K562 (cell line): ENCODE results near the gene DNASE2. TPM values are rescaled to one million over a fixed set of nuclear protein-coding genes. Genes with fewer than 3 reads are reported as not detected.
A peak's percentile ranks its signal among the peaks of the same experiment; 100 is the strongest.

Source experiments
- ARHGAP35 ChIP-seq: fragments of 450-650 bp; IDR thresholded peaks from 2 replicates; pipeline ENCODE4 v1.6.1; 2018; ENCODE audit not compliant: partially characterized antibody
- ARNT ChIP-seq, 2 experiments: fragments of 450-650 bp; IDR thresholded peaks; 2 replicates each; pipeline ENCODE4 v1.6.1; 2016; ENCODE audit warnings: mild to moderate bottlenecking in 1 of 2
- ATF3 ChIP-seq, 2 experiments: fragments of 450-650 bp in 1 of 2; sonication (generic) in 1 of 2; formaldehyde crosslinking in 1 of 2; IDR thresholded peaks in 1 of 2; conservative IDR thresholded peaks in 1 of 2; 2 replicates each; pipeline versions ENCODE4 v1.6.1 to v1.8.1; 2016 to 2023; ENCODE audit warnings: mild to moderate bottlenecking in 2 of 2, moderate library complexity in 2 of 2, inconsistent platforms in 1 of 2, missing genetic modification reagents in 1 of 2
- BRD4 ChIP-seq: fragments of 200-600 bp; sonication (generic); IDR thresholded peaks from 2 replicates; pipeline ENCODE4 v1.6.1; 2017; ENCODE audit warnings: inconsistent platforms
- DDX20 ChIP-seq: fragments of 450-650 bp; IDR thresholded peaks from 2 replicates; pipeline ENCODE4 v1.6.1; 2016; ENCODE audit warnings: missing genetic modification characterization, low read depth, mild to moderate bottlenecking, missing compliant biosample characterization, moderate library complexity
- EGR1 ChIP-seq: fragments of 450-650 bp; conservative IDR thresholded peaks from 2 replicates; pipeline ENCODE4 v1.6.1; 2017; ENCODE audit warnings: mild to moderate bottlenecking
- GTF2A2 ChIP-seq: IDR thresholded peaks from 2 replicates; pipeline ENCODE4 v1.6.1; 2016; ENCODE audit warnings: mild to moderate bottlenecking, missing genetic modification characterization, missing compliant biosample characterization
- HDAC8 ChIP-seq: fragments of 450-650 bp; IDR thresholded peaks from 2 replicates; pipeline ENCODE4 v1.6.1; 2016; ENCODE audit warnings: mild to moderate bottlenecking, missing genetic modification characterization, moderate library complexity, missing compliant biosample characterization
- HOXB6 ChIP-seq: fragments of 250-450 bp; sonication (Bioruptor Pico); IDR thresholded peaks from 2 replicates; pipeline ENCODE4 v1.5.1; 2022; ENCODE audit warnings: mild to moderate bottlenecking, borderline replicate concordance
- IRF1 ChIP-seq: sonication (generic); formaldehyde crosslinking; IDR thresholded peaks from 2 replicates; pipeline ENCODE4 v1.8.0; 2022; ENCODE audit warnings: missing genetic modification reagents, mild to moderate bottlenecking, borderline replicate concordance
- KLF16 ChIP-seq: IDR thresholded peaks from 2 replicates; pipeline ENCODE4 v1.6.1; 2016; ENCODE audit warnings: antibody characterized with exemption
- MCM7 ChIP-seq, 2 experiments: fragments of 450-650 bp; IDR thresholded peaks; 2 replicates each; pipeline ENCODE4 v1.6.1; 2016 to 2018
- MITF ChIP-seq: IDR thresholded peaks from 2 replicates; pipeline ENCODE4 v1.6.1; 2014; ENCODE audit warnings: antibody characterized with exemption
- MNT ChIP-seq, 2 experiments: fragments of 450-650 bp; conservative IDR thresholded peaks; 2 replicates each; pipeline ENCODE4 v1.6.1; 2017; ENCODE audit warnings: mild to moderate bottlenecking in 2 of 2, moderate library complexity in 2 of 2
- MYC ChIP-seq, 2 experiments: fragments of 250-450 bp in 1 of 2; sonication (Bioruptor Pico) in 1 of 2; IDR thresholded peaks; 2 replicates each; pipeline versions ENCODE4 v1.5.1 to v1.6.1; 2012 to 2021; ENCODE audit warnings: low read depth in 2 of 2, borderline replicate concordance in 1 of 2, improper control_type of control experiment in 1 of 2, low read length in 1 of 2, mild to moderate bottlenecking in 1 of 2, moderate library complexity in 1 of 2
- NFIX ChIP-seq: fragments of 250-450 bp; sonication (Bioruptor Pico); IDR thresholded peaks from 2 replicates; pipeline ENCODE4 v1.4.0; 2020; ENCODE audit warnings: low read depth, mild to moderate bottlenecking, moderate library complexity
- NR2C1 ChIP-seq, 2 experiments: fragments of 450-650 bp; IDR thresholded peaks; 2 replicates each; pipeline ENCODE4 v1.6.1; 2017; ENCODE audit warnings: mild to moderate bottlenecking in 2 of 2, antibody characterized with exemption in 1 of 2, inconsistent platforms in 1 of 2, missing compliant biosample characterization in 1 of 2, missing genetic modification characterization in 1 of 2
- RBFOX2 ChIP-seq: fragments of 200-400 bp; formaldehyde crosslinking; IDR thresholded peaks from 2 replicates; pipeline ENCODE4 v1.6.1; 2017; ENCODE audit warnings: low read depth, mild to moderate bottlenecking, low read length, moderate library complexity
- RHOXF2B ChIP-seq: fragments of 250-450 bp; sonication (Bioruptor Pico); conservative IDR thresholded peaks from 2 replicates; pipeline ENCODE4 v1.5.1; 2021
- YY1 ChIP-seq, 3 experiments: IDR thresholded peaks; 2 replicates each; pipeline ENCODE4 v1.6.1; 2011; ENCODE audit warnings: low read length in 2 of 3, mild to moderate bottlenecking in 2 of 3, moderate library complexity in 2 of 3, borderline replicate concordance in 1 of 3, control low read depth in 1 of 3, low read depth in 1 of 3; ENCODE audit not compliant: insufficient read depth in 3 of 3, insufficient replicate concordance in 2 of 3, control insufficient read depth in 1 of 3, insufficient read length in 1 of 3; ENCODE audit errors: extremely low read depth in 1 of 3
- ZKSCAN8 ChIP-seq: fragments of 200-800 bp; sonication (Bioruptor generic); IDR thresholded peaks from 2 replicates; pipeline ENCODE4 v1.6.1; 2016; ENCODE audit warnings: missing genetic modification characterization, missing compliant biosample characterization
- ZNF324 ChIP-seq: fragments of 250-450 bp; sonication (Bioruptor Pico); IDR thresholded peaks from 2 replicates; pipeline ENCODE4 v1.4.0; 2020; ENCODE audit warnings: mild to moderate bottlenecking
- ZNF384 ChIP-seq: IDR thresholded peaks from 2 replicates; pipeline ENCODE4 v1.6.1; 2012; ENCODE audit warnings: low read depth, low read length, improper control_type of control experiment
- ZNF584 ChIP-seq: fragments of 200-800 bp; sonication (Bioruptor generic); IDR thresholded peaks from 2 replicates; pipeline ENCODE4 v1.6.1; 2016; ENCODE audit warnings: low read depth, mild to moderate bottlenecking, missing genetic modification characterization, missing compliant biosample characterization
- polyA plus RNA-seq, 8 experiments: library from polyadenylated mRNA; depleted of rRNA in 4 of 8; stranded (reverse) in 5 of 8; unstranded in 3 of 8; fragments of >200 nt; fragmentation: Nextera tagmentation in 2 of 8; fragmentation: Illumina TruSeq in 1 of 8; extraction: Ambion mirVana in 2 of 8; extraction: Trizol in 1 of 8; gene quantifications; 2 replicates each; pipeline versions ENCODE4 v1.2.1 to v1.2.3, GENCODE V29; 2011 to 2014; ENCODE audit warnings: inconsistent platforms in 1 of 8, missing spikeins in 1 of 8
- total RNA-seq, 7 experiments: library from RNA; depleted of rRNA in 6 of 7; stranded (reverse); fragments of >200 nt in 6 of 7; fragmentation: Illumina TruSeq in 2 of 7; extraction: Trizol in 2 of 7; gene quantifications; 2 replicates each; pipeline versions ENCODE4 v1.2.1 to v1.2.3, GENCODE V29; 2011 to 2021; ENCODE audit warnings: low replicate concordance in 1 of 7

The DNASE2 gene
- total and polyA plus RNA-seq, 9 of the 15 experiments (the other 6 are each of a cell fraction or from before 2014, with no cell fraction given), result 4.4 to 27.0 (median 20.2) TPM

- TF ChIP-seq MYC (IDR thresholded peaks at IDR 0.05; ENCODE audit: low read depth, low read length) (no peak), MYC (CRISPR knock-in tag; IDR thresholded peaks at IDR 0.05; ENCODE audit: borderline replicate concordance, low read depth) (peak; percentile 41; the same call in 1 of the 2 replicates), ZNF324 (no peak), ZNF384 (no peak), NFIX (CRISPR knock-in tag) (no peak), ZNF584 (CRISPR knock-in tag) (no peak), IRF1 (no peak), ARNT (IDR thresholded peaks at IDR 0.05) (no peak), NR2C1 (IDR thresholded peaks at IDR 0.05) (no peak), NR2C1 (tag; IDR thresholded peaks at IDR 0.05) (no peak), ZKSCAN8 (no peak), HDAC8 (no peak), ATF3 (IDR thresholded peaks at IDR 0.05) (no peak), ATF3 (CRISPR knock-in tag; conservative IDR thresholded peaks at IDR 0.05) (no peak), EGR1 (no peak), RBFOX2 (peak; percentile 46; the same call in 1 of the 2 replicates), BRD4 (no peak), DDX20 (tag) (no peak), GTF2A2 (tag) (no peak), MITF (no peak), KLF16 (no peak), RHOXF2B (CRISPR knock-in tag) (no peak), ARHGAP35 (no peak), YY1 (IDR thresholded peaks at IDR 0.05; ENCODE audit: borderline replicate concordance in 1 of 3, control insufficient read depth in 1 of 3, extremely low read depth in 1 of 3, insufficient read depth in 3 of 3, insufficient read length in 1 of 3, insufficient replicate concordance in 2 of 3, low read depth in 1 of 3, low read length in 2 of 3) (no peak), HOXB6 (CRISPR knock-in tag) (no peak), MCM7 (IDR thresholded peaks at IDR 0.05) (no peak), MNT (conservative IDR thresholded peaks at IDR 0.05) (no peak; a peak in 1 of 4 replicates)
Observed at GRCh38 chr19:12841094-12841493, 40.2 kb downstream of the DNASE2 start (continued).
